ENCODE data around the gene NAT8L. TPM values are rescaled to one million over a fixed set of nuclear protein-coding genes. Genes with fewer than 3 reads are reported as not detected.

Gene NAT8L
- total and polyA plus RNA-seq, 2 of the 13 experiments (the other 11 are each of a cell fraction or from before 2014, with no cell fraction given): 2.2 to 3.3 TPM

- TF ChIP-seq ZXDC (CRISPR knock-in tag; IDR thresholded peaks at IDR 0.05) (no peak), ZNF143 (CRISPR knock-in tag; IDR thresholded peaks at IDR 0.05) (no peak), RXRA (CRISPR knock-in tag; IDR thresholded peaks at IDR 0.05) (no peak), TRAFD1 (CRISPR knock-in tag; IDR thresholded peaks at IDR 0.05; ENCODE audit: borderline replicate concordance) (no peak), ZNF574 (CRISPR knock-in tag; IDR thresholded peaks at IDR 0.05) (no peak), ZNF768 (CRISPR knock-in tag; IDR thresholded peaks at IDR 0.05) (peak; percentile 88), BRD4 (CRISPR knock-in tag; IDR thresholded peaks at IDR 0.05) (0 out of 2 replicates have a peak, but pooled peaks have one; percentile 2), ZNF225 (CRISPR knock-in tag; IDR thresholded peaks at IDR 0.05) (no peak), ZNF331 (CRISPR knock-in tag; IDR thresholded peaks at IDR 0.05) (no peak), ARID2 (CRISPR knock-in tag; IDR thresholded peaks at IDR 0.05; ENCODE audit: borderline replicate concordance) (0 out of 2 replicates have a peak, but pooled peaks have one; percentile 41), NCOA5 (CRISPR knock-in tag; IDR thresholded peaks at IDR 0.05) (no peak), ATF7 (IDR thresholded peaks at IDR 0.05) (no peak), ATF7 (CRISPR knock-in tag; IDR thresholded peaks at IDR 0.05) (no peak), ZNF496 (CRISPR knock-in tag; IDR thresholded peaks at IDR 0.05; ENCODE audit: insufficient replicate concordance) (no peak), TERF1 (CRISPR knock-in tag; IDR thresholded peaks at IDR 0.05) (no peak), DDIT3 (CRISPR knock-in tag; IDR thresholded peaks at IDR 0.05) (no peak), ATF6 (CRISPR knock-in tag; conservative IDR thresholded peaks at IDR 0.05) (no peak), THYN1 (CRISPR knock-in tag; IDR thresholded peaks at IDR 0.05; ENCODE audit: borderline replicate concordance, low read depth) (no peak)
These were observed 18.7 kb downstream of the NAT8L start (continued) for GRCh38 chr4:2077537-2078460.
